Lower leg skin (tissue), 4 donors: ENCODE data around the gene C3orf18. TPM values are rescaled to one million over a fixed set of nuclear protein-coding genes. Genes with fewer than 3 reads are reported as not detected.

Experiments used
- DNase-seq, 2 donors: peaks; one replicate each; pipeline ENCODE4 v3.0.0-alpha.2; 2019; ENCODE audit warnings: low spot score in 2 of 2
- H3K4me3 ChIP-seq: fragments of 200-600 bp; sonication (generic); 2 replicates; pipeline ENCODE4 v1.5.1; 2017; ENCODE audit warnings: mild to moderate bottlenecking, low read depth; ENCODE audit not compliant: poor library complexity, severe bottlenecking
- POLR2A ChIP-seq, 2 donors: fragments of 450-650 bp; IDR thresholded peaks; one replicate each; pipeline ENCODE4 v1.6.1; 2016 to 2017; ENCODE audit warnings: antibody characterized with exemption in 2 of 2, mild to moderate bottlenecking in 1 of 2, moderate library complexity in 1 of 2
- WGBS, 2 donors: methylation state at CpG; one replicate each; pipeline ENCODE4 v1.1.5; 2018; 5-methylcytosine and 5-hydroxymethylcytosine counted together
- intact Hi-C: fragments of 100-400 bp; cut with DNase I; formaldehyde crosslinking; loops from one replicate; pipeline ENCODE4 v1.15.0; 2023; ENCODE audit warnings: low total_unique reads
- total RNA-seq, 4 donors: library from RNA; depleted of rRNA; stranded (reverse); fragments of >200 nt; gene quantifications; one replicate each; pipeline ENCODE4 v1.1.0, GENCODE V29; 2016
- TF ChIP-seq, protein P1 (sequence below), 3 donors: fragments of 450-650 bp; IDR thresholded peaks; one replicate each; pipeline ENCODE4 v1.5.1; 2016; ENCODE audit warnings: antibody characterized with exemption in 3 of 3, mild to moderate bottlenecking in 3 of 3, moderate library complexity in 2 of 3

The C3orf18 gene
- total RNA-seq, 4 donors from 2014 or later: 0.27 to 3.9 (median 2.0) TPM

DNA sequence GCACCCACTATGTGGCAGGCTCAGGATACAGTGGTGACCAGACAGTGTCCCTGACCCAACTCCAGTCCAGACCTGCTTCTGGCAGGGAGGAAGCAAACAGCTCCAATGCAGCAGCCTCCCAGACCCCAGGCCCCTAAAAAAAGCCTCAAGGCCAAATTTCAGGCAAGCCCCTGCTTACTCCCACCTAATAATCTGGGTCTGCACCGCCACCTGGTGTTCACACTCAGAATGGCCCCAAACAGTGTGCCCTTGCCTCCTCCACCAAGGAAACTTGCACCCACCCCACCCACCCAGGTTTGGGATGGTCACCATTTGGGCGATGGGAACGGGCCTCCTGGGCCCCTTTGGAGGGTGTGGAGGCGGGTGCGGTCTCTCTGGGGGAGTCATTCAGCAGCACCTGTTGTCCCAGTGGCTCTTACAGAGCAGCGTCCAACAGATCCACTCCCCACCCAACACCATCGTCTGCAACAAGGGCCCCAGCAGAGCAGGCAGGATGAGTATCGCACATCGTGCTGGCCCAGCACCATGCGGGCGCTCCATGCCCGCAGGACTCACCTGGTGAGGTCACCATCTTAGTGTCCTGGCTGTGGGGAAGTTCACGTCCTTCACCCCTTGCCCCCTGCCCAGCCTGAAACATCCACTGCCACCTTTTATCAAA, 17.3 kb downstream of the C3orf18 start:
- H3K4me3 ChIP-seq: no peak overlapping the region
- intact Hi-C loops: no loop called here
- no peak for DNase-seq
- TF ChIP-seq, protein P1, sequence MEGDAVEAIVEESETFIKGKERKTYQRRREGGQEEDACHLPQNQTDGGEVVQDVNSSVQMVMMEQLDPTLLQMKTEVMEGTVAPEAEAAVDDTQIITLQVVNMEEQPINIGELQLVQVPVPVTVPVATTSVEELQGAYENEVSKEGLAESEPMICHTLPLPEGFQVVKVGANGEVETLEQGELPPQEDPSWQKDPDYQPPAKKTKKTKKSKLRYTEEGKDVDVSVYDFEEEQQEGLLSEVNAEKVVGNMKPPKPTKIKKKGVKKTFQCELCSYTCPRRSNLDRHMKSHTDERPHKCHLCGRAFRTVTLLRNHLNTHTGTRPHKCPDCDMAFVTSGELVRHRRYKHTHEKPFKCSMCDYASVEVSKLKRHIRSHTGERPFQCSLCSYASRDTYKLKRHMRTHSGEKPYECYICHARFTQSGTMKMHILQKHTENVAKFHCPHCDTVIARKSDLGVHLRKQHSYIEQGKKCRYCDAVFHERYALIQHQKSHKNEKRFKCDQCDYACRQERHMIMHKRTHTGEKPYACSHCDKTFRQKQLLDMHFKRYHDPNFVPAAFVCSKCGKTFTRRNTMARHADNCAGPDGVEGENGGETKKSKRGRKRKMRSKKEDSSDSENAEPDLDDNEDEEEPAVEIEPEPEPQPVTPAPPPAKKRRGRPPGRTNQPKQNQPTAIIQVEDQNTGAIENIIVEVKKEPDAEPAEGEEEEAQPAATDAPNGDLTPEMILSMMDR (IDR thresholded peaks at IDR 0.05): no peak
- no peak for TF ChIP-seq POLR2A (IDR thresholded peaks at IDR 0.05)
- 55 to 69% methylated on average over 8 to 9 of the region's 13 CpGs for WGBS, 2 donors

DNA sequence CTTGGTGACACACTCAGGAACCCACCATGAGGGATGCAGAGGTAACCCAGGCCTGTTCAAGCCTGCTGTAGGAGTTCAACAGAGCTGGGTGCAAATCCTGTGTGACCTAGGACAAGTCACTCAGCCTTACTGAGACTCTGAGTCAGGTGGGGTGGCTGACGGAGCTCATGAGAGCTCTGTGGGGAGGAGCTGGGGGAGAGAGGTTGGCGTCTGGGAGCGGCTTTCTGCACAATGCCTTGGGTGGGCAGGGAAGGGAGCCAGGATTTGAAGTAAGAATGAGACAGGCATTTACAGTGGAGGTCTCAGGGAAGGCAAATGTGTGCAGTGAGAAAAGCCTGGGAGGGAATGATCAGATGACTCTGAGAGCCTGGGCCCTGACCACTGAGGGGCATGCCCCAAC, 18.3 kb downstream of the C3orf18 start:
- no peak for DNase-seq
- intact Hi-C loops: loop anchor here (5.0 to 10.0 kb wide), 2 partner anchors 114 to 202 kb away; partner anchors contain the start of gene ZMYND10
- WGBS, 2 donors: 81 to 88% methylated on average over 3 of the region's 3 CpGs
- no peak for TF ChIP-seq POLR2A (IDR thresholded peaks at IDR 0.05)
- H3K4me3 ChIP-seq: no peak overlapping the region

DNA sequence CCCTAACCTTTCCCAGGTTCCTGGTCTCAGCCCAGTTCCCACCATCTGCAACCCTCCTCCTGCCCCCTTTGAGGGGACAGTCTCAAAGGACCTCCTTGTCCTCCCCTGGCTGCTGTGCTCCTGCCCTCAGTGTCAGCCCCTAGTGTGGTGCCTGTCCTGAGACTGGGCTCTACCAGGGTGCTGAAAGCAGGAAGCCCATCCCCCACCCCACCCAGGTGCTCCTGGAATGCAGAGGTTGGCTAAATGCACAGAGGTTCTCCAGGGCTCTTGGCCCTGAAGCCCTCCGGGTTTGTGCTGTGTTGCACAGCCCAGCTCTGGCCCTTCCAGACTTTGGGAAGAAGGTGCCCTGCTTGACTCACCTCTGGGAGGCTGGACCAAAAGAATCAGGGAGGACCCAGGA, 21.8 kb downstream of the C3orf18 start:
- no peak for DNase-seq
- no peak overlapping the region for H3K4me3 ChIP-seq
- TF ChIP-seq POLR2A (IDR thresholded peaks at IDR 0.05): no peak
- TF ChIP-seq, protein P1 (IDR thresholded peaks at IDR 0.05): no peak
- WGBS, 2 donors: 67 to 83% methylated on average over 1 of the region's 1 CpG
- intact Hi-C loops: loop anchor here (5.0 to 10.0 kb wide), 2 partner anchors 111 to 198 kb away; partner anchors contain the start of gene ZMYND10

DNA sequence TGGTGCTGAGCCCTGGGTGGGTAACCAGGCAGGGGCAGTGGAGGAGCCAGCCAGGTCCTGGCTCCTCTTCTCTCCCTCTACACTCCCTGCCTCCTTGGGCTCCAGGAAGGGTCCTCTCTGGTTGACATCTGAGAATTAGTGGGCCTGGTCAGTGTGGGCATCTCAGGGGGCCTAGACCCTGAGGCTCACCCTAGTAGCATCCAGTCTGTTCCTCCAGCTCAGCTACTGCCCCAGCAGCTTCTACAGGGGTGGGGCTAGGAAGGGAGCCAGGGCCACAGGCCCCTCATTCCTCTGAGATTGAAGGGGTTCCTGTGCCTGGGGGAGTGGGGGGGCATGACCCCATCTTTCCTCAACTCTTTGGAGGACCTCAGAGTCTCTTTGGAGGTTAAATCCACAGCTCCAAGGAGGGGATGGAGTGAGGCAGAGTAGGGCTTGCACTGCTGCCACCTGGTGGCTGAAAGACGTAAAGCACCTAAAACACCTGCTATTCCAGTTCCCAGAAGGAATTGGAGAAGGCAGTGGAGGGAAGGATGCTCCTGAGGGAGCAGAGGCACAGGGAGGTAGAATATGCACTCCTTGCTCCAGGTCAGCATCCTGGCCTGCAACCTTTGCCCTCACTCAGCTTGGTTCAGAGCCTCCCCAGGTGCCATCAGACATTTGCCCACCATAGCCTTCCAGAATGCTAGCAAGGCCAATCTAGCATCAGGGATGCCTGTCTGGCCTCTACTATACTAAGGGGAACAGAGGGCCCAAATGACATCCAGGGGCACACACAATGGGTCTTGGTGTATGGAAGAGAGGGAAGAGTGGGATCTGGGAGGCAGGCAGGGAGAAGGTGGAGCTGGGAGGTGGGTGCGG, 25.1 kb downstream of the C3orf18 start:
- H3K4me3 ChIP-seq: no peak overlapping the region
- intact Hi-C loops: loop anchor here (10.0 kb wide), 1 partner anchor 108 kb away; no protein-coding TSS in a partner anchor
- peak; percentile 63 to 93 for DNase-seq
- 42 to 50% methylated on average over 2 of the region's 2 CpGs for WGBS, 2 donors
- TF ChIP-seq, protein P1 (IDR thresholded peaks at IDR 0.05): peak in 1 of 3 donors; percentile 42
- no peak for TF ChIP-seq POLR2A (IDR thresholded peaks at IDR 0.05)

DNA sequence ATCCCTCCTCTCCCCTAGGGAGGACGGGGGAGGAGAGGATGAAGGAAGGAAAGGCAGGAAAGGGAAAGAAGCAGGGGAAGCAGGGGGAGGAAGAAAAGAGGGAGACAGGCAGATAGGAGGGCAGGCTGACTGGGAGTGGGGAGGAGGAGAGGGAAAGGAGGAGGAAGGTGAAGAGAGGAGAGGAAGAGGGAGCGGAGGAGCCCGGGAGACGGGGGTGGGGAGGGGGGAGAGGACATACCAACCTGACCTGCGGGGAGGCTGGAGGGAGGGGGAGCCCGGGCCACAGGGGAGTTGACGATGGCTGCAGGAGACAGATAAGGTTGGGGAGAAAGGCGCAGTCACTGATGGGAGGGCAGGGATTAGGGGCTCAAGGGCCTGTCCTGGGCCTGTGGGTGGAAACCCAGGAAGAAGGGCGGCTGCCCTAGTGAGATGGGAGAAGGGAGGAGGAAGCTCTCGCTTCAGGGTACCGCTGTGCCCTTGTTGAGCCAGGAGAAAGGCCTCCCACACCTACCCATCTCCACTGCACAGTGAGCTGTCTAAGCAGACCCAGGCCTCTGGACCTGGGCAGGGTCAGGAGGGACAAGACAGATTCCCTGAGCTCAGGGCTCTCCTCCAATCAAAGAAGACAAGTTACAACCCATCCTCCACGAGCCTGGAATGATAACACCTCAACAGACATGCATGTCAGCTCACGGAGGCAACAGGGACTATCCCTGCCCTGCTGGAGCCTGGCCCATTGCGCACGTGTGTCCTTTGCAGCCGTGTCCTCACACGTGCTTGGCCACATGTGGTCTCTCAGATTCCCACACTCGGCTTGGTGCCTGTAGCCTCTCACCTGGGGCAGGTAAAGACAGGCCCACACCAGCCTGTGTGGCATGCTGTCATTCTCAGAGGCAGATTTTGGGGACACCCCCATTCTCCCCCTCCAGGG, 27.9 kb downstream of the C3orf18 start:
- WGBS, 2 donors: 42 to 48% methylated on average over 18 of the region's 18 CpGs
- intact Hi-C loops: loop anchor here (10.0 kb wide), 1 partner anchor 105 kb away; no protein-coding TSS in a partner anchor
- TF ChIP-seq, protein P1 (IDR thresholded peaks at IDR 0.05): no peak
- no peak for TF ChIP-seq POLR2A (IDR thresholded peaks at IDR 0.05)
- peak; percentile 84 to 87 for DNase-seq
- H3K4me3 ChIP-seq: no peak overlapping the region
